Right renal cortex interstitium (tissue), 3 donors: ENCODE results near the gene DNAH14. TPM values are rescaled to one million over a fixed set of nuclear protein-coding genes. Genes with fewer than 3 reads are reported as not detected.
"Not testable (repeated sequence)": the region's sequence is repeated elsewhere in the genome, so short reads cannot be mapped to it uniquely, and the experiment has no call there.

Experiments used
- DNase-seq, 3 donors: peaks; one replicate each; pipeline ENCODE4 v3.0.0-alpha.2; 2013; ENCODE audit warnings: low read depth in 3 of 3, low spot score in 2 of 3
- polyA plus RNA-seq, 3 donors: library from polyadenylated mRNA; unstranded; fragments of 120-200 nt; gene quantifications; one replicate each; pipeline ENCODE4 v1.2.1, GENCODE V29; 2013; ENCODE audit not compliant: insufficient read length in 3 of 3

DNAH14 gene
- polyA plus RNA-seq, 3 donors: 13.4 to 17.2 (median 15.2) TPM

DNA sequence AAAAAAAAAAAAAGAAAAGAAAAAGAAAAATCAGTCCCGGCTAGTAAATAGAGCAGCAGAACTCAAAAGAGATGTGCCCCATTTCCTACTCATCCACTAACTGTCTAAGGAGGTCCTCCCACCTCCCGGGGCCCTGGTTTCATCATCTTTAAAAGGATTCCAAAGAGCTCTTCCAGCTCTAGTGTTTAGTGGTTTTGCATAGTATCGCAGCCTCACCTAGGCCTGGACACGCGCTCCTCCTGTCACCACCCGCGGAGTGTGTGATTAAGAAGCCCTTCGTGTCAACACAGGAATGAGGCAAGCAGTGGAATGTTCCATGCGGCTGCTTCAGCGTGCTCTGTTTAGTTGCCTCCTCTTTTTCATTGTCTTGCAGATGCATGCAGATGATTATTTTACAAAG is 449.4 kb downstream of the DNAH14 start:
- no peak for DNase-seq

- no peak for DNase-seq
Observed at GRCh38 chr1:225380691-225381090, 451.2 kb downstream of the DNAH14 start.

- not testable (repeated sequence) for DNase-seq
Observed at GRCh38 chr1:225386860-225387259, 457.4 kb downstream of the DNAH14 start.

DNA sequence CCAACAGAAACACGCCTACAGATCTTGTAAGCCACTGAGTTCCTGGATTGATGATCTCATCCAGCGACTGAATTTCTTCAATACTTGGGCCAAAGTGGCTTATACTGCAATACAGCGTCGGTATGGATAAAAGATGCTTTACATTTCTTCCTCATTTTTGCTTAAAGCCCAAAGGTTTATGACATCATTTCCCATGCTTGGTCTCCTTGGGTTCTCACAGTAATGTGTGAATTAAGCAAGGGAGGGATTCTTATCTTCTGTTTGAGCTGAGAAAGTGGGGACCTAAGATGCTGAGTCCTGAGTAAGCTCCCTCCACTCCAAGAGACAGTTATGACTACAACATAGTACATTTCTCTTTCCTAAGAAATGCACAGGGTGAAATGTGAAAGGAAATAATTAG is 458.9 kb downstream of the DNAH14 start:
- DNase-seq: no peak

DNA sequence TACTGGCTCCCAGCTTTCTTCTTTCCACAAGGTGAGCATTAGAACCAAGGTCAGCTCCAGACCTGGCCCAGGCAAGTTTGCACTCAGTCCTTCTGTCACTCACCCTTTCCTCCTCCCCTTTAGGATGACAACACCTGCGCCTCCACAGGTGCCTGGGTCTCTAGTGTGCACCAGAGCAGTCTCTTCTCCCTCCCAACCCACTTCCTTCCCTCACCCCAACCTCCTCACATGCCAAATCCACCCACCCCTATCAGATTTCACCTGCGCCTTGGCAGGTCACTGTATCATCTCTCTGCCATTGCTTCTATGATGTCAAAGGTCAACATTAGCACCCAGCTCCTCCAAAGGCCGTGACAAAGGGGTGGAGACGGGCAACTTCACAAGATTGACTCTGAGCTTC is 460.4 kb downstream of the DNAH14 start:
- DNase-seq: no peak

DNA sequence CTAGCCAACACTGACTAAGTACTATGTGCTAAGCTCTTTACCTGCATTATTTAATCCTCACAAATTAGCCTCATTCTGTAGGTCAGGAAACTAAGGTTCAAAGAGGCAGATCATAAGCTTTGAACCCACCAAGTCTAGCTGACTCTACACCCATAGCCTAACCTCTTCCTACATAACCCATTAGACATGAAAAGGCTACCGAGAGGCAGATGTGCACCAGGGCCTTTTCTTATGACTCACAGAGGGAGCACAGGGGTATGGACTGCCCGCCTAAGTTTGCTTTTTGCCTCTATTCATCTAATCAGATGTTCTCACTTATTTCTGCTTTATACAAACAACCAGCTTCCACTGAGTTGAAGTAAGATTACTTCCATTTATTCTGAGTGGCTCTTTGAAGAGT is 466.9 kb downstream of the DNAH14 start:
- no peak for DNase-seq

DNA sequence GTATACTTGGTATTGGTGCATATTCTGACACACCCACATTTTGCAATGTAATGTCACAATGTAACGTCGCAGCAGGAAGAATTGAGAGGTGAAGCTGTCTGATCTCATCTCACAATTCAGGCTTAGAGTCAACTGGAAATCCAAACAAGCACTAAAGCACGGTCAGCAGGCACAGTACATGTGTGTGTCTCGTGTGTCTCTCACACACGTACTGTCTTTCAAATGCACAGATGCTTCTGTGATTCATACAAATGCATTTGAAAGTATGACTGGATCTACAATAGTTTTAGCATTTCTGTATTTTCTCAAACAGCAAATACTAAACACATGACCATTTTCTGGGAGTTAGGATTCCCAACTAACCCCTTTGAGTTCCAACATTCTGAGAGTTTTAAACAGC is 471.5 kb downstream of the DNAH14 start:
- DNase-seq: no peak

GRCh38 chr1:225406976-225407725 is 477.7 kb downstream of the DNAH14 start:
- DNase-seq: no peak

DNA sequence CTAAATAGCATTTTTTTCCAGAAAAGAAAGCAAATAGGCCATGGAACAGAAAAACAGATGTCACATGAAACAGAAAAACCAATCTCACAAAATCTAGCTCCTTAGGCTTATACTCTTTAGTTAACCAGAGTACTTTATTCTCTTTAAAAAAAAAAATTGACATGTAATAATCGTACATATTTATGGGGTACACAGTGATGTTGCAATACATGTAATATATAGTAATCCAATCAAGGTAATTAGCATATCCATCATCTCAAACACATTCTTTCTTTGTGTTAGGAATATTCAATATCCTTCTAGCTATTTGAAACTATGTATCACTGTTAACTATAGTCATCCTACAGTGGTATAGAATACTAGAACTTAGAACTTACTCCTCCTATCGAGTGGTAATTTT is 478.3 kb downstream of the DNAH14 start:
- DNase-seq: no peak

GRCh38 chr1:225408249-225408648 is 478.8 kb downstream of the DNAH14 start:
- no peak for DNase-seq

DNA sequence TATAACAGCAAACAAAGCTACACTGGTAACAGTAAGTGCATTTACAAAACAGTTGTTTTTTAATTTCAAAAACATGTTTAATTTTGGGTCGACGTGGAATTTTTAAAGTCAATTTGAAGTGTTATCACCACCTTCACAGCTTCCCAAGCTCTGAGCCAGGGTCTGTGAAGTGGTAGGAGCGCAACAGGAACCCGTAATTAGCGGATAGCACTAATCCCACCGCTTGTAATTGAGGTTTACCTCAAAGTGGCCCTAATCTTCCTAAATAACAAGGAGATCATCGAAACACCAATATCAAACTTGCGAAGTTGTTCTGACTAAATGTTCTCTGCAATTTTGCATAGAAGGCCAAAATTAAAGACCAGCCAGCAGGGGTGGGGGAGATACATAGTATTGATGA is 479.6 kb downstream of the DNAH14 start:
- no peak for DNase-seq

GRCh38 chr1:225410036-225410435 is 480.6 kb downstream of the DNAH14 start:
- no peak for DNase-seq

- no peak for DNase-seq
Observed at GRCh38 chr1:225412321-225412720, 482.8 kb downstream of the DNAH14 start.

GRCh38 chr1:225412803-225413351 is 483.4 kb downstream of the DNAH14 start:
- DNase-seq: no peak

- DNase-seq: no peak
Observed at GRCh38 chr1:225413708-225414375, 484.4 kb downstream of the DNAH14 start.

GRCh38 chr1:225415307-225415706 is 485.8 kb downstream of the DNAH14 start:
- DNase-seq: no peak

- no peak for DNase-seq
Observed at GRCh38 chr1:225415967-225416745, 486.7 kb downstream of the DNAH14 start.

- DNase-seq: no peak
Observed at GRCh38 chr1:225418059-225418458, 488.6 kb downstream of the DNAH14 start.

DNA sequence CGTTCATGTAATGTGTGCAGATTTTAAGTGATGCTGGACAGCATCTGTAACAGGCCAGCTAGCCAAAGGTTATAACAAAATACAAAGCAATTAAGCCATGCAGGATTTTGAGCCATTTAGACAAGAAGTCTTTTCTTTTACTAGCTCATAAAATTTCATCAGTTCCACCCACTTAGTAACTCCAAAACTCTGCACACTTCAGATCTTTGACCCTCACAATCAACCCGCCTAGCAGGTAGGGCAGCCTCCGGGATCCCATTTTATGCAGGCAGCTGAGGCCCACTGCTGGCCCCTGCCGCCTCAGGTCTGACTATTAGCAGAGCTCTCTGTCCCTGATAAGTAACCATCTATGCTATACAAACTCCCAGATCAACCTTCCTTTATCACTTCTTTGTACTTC is 489.1 kb downstream of the DNAH14 start:
- no peak for DNase-seq

- DNase-seq: no peak
Observed at GRCh38 chr1:225422031-225422605, 492.6 kb downstream of the DNAH14 start.
